ENCODE results near the gene PELI1. TPM values are rescaled to one million over a fixed set of nuclear protein-coding genes. Genes with fewer than 3 reads are reported as not detected.
A peak's percentile ranks its signal among the peaks of the same experiment; 100 is the strongest.

PELI1 gene
- total and polyA plus RNA-seq, 2 of the 8 experiments (the other 6 are each of a cell fraction or from before 2014, with no cell fraction given) = 21.8 to 57.1 TPM

DNA sequence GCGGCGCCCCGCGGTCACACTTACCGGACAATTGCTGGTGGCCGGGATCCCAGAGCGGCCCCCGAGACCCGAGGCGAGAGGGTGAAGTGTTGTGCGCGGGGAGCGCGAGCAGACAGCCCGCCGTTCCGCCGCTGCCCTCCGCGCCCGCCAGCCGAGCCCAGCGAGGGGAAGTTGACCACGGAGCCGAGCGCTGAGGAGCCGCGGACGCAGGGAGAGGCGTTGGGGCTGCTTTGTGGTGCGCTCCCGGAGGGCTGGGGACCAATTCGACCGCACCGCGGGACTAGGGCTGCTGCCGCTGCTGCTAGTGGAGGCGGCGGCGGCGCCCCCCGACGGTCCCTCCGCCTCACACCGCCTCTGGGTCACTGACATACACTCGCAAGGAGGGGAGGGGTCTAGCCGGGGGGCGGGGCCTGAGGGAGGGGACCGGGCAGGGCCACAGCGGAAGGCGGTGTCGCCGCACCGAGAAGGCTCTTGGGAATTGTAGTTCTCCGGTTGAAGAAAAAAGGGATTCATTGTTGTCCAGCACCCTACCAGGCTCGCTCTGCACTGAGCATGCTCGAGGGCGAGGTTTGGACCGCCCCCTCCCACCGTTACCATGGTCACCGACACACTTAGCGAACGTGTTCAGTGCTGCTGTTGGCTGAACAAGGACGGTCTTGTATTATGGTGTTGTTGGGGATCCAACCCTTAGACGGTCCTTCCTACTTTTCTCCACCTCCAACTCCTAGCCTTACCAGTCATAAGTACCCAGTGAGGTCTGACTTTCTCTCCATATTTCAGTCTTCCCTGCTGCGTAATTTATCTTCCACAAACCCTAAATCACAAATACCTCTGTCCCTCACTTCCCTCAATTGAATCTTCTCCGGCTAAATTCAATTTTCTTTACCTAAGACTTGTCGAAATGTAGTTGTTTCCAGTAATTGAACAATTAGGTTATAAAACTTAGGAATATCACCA, at the start of gene PELI1 (continued):
- TF ChIP-seq SIN3A (conservative IDR thresholded peaks at IDR 0.05 in 1 of 2, IDR thresholded peaks at IDR 0.05 in 1 of 2; ENCODE audit: low read depth in 1 of 2, low read length in 2 of 2) (peak in 1 of 2 experiments; percentile 79; a peak in 2 of 4 replicates), TBP (IDR thresholded peaks at IDR 0.05; ENCODE audit: low read depth, low read length) (peak; percentile 73), KDM5A (IDR thresholded peaks at IDR 0.05; ENCODE audit: low read length) (no peak), POLR2A (IDR thresholded peaks at IDR 0.05; ENCODE audit: control extremely low read depth in 1 of 2, low read depth in 2 of 2, low read length in 2 of 2) (peak; percentile 81 to 94), CBX5 (IDR thresholded peaks at IDR 0.05; ENCODE audit: low read depth, low read length) (no peak), EP300 (IDR thresholded peaks at IDR 0.05; ENCODE audit: borderline replicate concordance in 1 of 2, low read depth in 2 of 2, low read length in 2 of 2) (no peak), SIRT6 (IDR thresholded peaks at IDR 0.05; ENCODE audit: low read length) (no peak), POLR2AphosphoS5 (IDR thresholded peaks at IDR 0.05; ENCODE audit: low read depth, low read length) (peak; percentile 76), TEAD4 (IDR thresholded peaks at IDR 0.05; ENCODE audit: low read depth, low read length) (no peak), JUN (IDR thresholded peaks at IDR 0.05; ENCODE audit: low read depth, low read length) (no peak), HDAC6 (IDR thresholded peaks at IDR 0.05; ENCODE audit: low read depth, low read length) (no peak), RFX5 (IDR thresholded peaks at IDR 0.05; ENCODE audit: borderline replicate concordance, low read depth, low read length) (no peak), GABPA (IDR thresholded peaks at IDR 0.05; ENCODE audit: borderline replicate concordance, insufficient read depth, low read length) (no peak), EZH2 (IDR thresholded peaks at IDR 0.05; ENCODE audit: low read depth, low read length, severe bottlenecking) (no peak)
- TF ChIP-seq, protein P1, sequence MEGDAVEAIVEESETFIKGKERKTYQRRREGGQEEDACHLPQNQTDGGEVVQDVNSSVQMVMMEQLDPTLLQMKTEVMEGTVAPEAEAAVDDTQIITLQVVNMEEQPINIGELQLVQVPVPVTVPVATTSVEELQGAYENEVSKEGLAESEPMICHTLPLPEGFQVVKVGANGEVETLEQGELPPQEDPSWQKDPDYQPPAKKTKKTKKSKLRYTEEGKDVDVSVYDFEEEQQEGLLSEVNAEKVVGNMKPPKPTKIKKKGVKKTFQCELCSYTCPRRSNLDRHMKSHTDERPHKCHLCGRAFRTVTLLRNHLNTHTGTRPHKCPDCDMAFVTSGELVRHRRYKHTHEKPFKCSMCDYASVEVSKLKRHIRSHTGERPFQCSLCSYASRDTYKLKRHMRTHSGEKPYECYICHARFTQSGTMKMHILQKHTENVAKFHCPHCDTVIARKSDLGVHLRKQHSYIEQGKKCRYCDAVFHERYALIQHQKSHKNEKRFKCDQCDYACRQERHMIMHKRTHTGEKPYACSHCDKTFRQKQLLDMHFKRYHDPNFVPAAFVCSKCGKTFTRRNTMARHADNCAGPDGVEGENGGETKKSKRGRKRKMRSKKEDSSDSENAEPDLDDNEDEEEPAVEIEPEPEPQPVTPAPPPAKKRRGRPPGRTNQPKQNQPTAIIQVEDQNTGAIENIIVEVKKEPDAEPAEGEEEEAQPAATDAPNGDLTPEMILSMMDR (IDR thresholded peaks at IDR 0.05; ENCODE audit: control extremely low read depth in 1 of 3, insufficient read depth in 1 of 3, low read depth in 1 of 3, low read length in 3 of 3) = 0 out of 4 replicates have a peak, but pooled peaks of 1 of the 3 experiments have one; percentile 6
- TF ChIP-seq, protein P2, sequence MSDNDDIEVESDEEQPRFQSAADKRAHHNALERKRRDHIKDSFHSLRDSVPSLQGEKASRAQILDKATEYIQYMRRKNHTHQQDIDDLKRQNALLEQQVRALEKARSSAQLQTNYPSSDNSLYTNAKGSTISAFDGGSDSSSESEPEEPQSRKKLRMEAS (IDR thresholded peaks at IDR 0.05) = no peak; the same call in 1 of the 2 replicates
